ENCODE data around the gene FN1.

DNA sequence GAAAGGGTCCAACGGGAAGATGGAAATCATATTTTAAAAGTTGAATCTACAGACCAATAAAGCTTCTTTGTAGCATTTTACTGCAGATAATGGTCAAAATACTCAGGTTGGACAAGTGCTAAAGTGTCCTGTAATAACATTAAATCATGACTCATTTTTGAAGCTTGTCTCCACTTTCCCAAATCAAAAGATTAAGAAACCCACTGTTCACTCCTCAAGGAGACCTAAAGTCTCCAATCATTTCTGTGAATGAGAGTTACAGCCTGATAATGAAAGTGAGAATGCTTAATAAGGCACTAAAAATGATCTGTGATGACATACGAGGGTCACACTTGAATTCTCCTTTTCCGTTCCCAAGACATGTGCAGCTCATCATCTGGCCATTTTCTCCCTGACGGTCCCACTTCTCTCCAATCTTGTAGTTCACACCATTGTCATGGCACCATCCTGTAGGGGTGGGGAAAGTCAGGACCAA is 70.6 kb downstream of the FN1 start:
- TF ChIP-seq CTCF (conservative IDR thresholded peaks at IDR 0.05 in 1 of 2, IDR thresholded peaks at IDR 0.05 in 1 of 2; ENCODE audit: low read depth in 1 of 2, low read length in 2 of 2), result no peak
- no peak for TF ChIP-seq EZH2 (IDR thresholded peaks at IDR 0.05; ENCODE audit: low read length, missing control alignments)
